ENCODE measurements around the gene RNU6-1. TPM values are rescaled to one million over a fixed set of nuclear protein-coding genes. Genes with fewer than 3 reads are reported as not detected.

RNU6-1 gene
- polyA plus RNA-seq, 1 of the 3 experiments (the other 2 are of a cell fraction): not detected

GRCh38 chr15:67835297-67836133, 4.3 kb downstream of the RNU6-1 start:
- no peaks in the 10 kb centered on the region for H3K36me3 ChIP-seq (replicated peaks in 1 of 2; ENCODE audit: control insufficient read depth in 1 of 2, insufficient read depth in 2 of 2, low read length in 1 of 2)
- no peaks in the 10 kb centered on the region for H4K20me1 ChIP-seq (ENCODE audit: insufficient read depth)
- H3K4me1 ChIP-seq (ENCODE audit: control insufficient read depth in 1 of 2, insufficient read depth in 2 of 2, low read depth in 1 of 2, low read length in 1 of 2): peaks cover 0 to 15% of the 10 kb centered on the region in 2 experiments; a peak in 2 of 4 replicates
- no peak overlapping the region for H2AFZ ChIP-seq (ENCODE audit: low read depth)
- no peaks in the 10 kb centered on the region for H3K9me3 ChIP-seq
- peaks cover 8% of the 10 kb centered on the region for H3F3A ChIP-seq (replicated peaks; ENCODE audit: insufficient read depth)
- POLR2A ChIA-PET: no interaction called here
- CTCF ChIA-PET: interaction anchor here (0.7 to 9.4 kb wide), 33 partner anchors 8 to 891 kb away, joined by 3 to 123 read pairs (median 3); partner anchors contain the start of gene SKOR1
- no peak overlapping the region for H3K4me3 ChIP-seq (ENCODE audit: low read depth in 2 of 2, low read length in 1 of 2)
- 93% methylated on average over 50 of the region's 59 CpGs for WGBS (ENCODE audit: low lambda C conversion rate)
- H3K27me3 ChIP-seq (ENCODE audit: insufficient read depth): no peaks in the 10 kb centered on the region
- H3K27ac ChIP-seq (ENCODE audit: low read depth in 2 of 2, low read length in 1 of 2): no peak overlapping the region
- TF ChIP-seq TCF12 (IDR thresholded peaks at IDR 0.05) (no peak), EZH2phosphoT487 (IDR thresholded peaks at IDR 0.05; ENCODE audit: borderline replicate concordance, low read depth) (no peak), MEF2A (IDR thresholded peaks at IDR 0.05; ENCODE audit: borderline replicate concordance, low read depth) (no peak), NRF1 (IDR thresholded peaks at IDR 0.05; ENCODE audit: low read depth, low read length) (no peak), USF1 (IDR thresholded peaks at IDR 0.05; ENCODE audit: borderline replicate concordance, low read depth) (no peak), ELF1 (IDR thresholded peaks at IDR 0.05) (no peak), FOSL2 (IDR thresholded peaks at IDR 0.05; ENCODE audit: borderline replicate concordance, low read depth) (no peak), YY1 (IDR thresholded peaks at IDR 0.05; ENCODE audit: low read depth) (no peak), JUND (IDR thresholded peaks at IDR 0.05) (no peak), RXRA (IDR thresholded peaks at IDR 0.05; ENCODE audit: borderline replicate concordance, low read depth) (no peak), FOXM1 (IDR thresholded peaks at IDR 0.05; ENCODE audit: low read depth) (no peak), RCOR1 (IDR thresholded peaks at IDR 0.05; ENCODE audit: low read length) (no peak)
- TF ChIP-seq, protein P1, sequence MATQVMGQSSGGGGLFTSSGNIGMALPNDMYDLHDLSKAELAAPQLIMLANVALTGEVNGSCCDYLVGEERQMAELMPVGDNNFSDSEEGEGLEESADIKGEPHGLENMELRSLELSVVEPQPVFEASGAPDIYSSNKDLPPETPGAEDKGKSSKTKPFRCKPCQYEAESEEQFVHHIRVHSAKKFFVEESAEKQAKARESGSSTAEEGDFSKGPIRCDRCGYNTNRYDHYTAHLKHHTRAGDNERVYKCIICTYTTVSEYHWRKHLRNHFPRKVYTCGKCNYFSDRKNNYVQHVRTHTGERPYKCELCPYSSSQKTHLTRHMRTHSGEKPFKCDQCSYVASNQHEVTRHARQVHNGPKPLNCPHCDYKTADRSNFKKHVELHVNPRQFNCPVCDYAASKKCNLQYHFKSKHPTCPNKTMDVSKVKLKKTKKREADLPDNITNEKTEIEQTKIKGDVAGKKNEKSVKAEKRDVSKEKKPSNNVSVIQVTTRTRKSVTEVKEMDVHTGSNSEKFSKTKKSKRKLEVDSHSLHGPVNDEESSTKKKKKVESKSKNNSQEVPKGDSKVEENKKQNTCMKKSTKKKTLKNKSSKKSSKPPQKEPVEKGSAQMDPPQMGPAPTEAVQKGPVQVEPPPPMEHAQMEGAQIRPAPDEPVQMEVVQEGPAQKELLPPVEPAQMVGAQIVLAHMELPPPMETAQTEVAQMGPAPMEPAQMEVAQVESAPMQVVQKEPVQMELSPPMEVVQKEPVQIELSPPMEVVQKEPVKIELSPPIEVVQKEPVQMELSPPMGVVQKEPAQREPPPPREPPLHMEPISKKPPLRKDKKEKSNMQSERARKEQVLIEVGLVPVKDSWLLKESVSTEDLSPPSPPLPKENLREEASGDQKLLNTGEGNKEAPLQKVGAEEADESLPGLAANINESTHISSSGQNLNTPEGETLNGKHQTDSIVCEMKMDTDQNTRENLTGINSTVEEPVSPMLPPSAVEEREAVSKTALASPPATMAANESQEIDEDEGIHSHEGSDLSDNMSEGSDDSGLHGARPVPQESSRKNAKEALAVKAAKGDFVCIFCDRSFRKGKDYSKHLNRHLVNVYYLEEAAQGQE (IDR thresholded peaks at IDR 0.05; ENCODE audit: low read depth, low read length): no peak
- DNase-seq: no peak
- no peak overlapping the region for H3K4me2 ChIP-seq
- no peaks in the 10 kb centered on the region for H3K9me2 ChIP-seq
- no peaks in the 10 kb centered on the region for H3K79me2 ChIP-seq (ENCODE audit: insufficient read depth)
- no peak overlapping the region for H3K9ac ChIP-seq

All from SK-N-SH (cell line).